ENCODE results near the gene ASPN.

- TF ChIP-seq ZNF24 (tag by site-specific recombination; IDR thresholded peaks at IDR 0.05), result no peak
- no peak for TF ChIP-seq ZBTB7A (tag by site-specific recombination; IDR thresholded peaks at IDR 0.05; ENCODE audit: low read depth)
- no peak for TF ChIP-seq ZNF280C (tag by site-specific recombination; IDR thresholded peaks at IDR 0.05)
- TF ChIP-seq ZNF274 (IDR thresholded peaks at IDR 0.05; ENCODE audit: low read length), result no peak
- no peak for TF ChIP-seq ZNF274 (tag by site-specific recombination; IDR thresholded peaks at IDR 0.05; ENCODE audit: borderline replicate concordance)
- TF ChIP-seq SCRT1 (tag by site-specific recombination; IDR thresholded peaks at IDR 0.05; ENCODE audit: borderline replicate concordance), result no peak
- TF ChIP-seq CTCF (tag by site-specific recombination; IDR thresholded peaks at IDR 0.05), result no peak
- TF ChIP-seq ZNF658 (tag by site-specific recombination; IDR thresholded peaks at IDR 0.05), result no peak
- TF ChIP-seq ZSCAN30 (tag by site-specific recombination; IDR thresholded peaks at IDR 0.05), result no peak
- TF ChIP-seq REPIN1 (tag by site-specific recombination; IDR thresholded peaks at IDR 0.05; ENCODE audit: low read depth), result no peak
- no peak for TF ChIP-seq ZNF112 (tag by site-specific recombination; IDR thresholded peaks at IDR 0.05)
- no peak for TF ChIP-seq ZNF692 (tag by site-specific recombination; IDR thresholded peaks at IDR 0.05)
- TF ChIP-seq ZSCAN5A (tag by site-specific recombination; IDR thresholded peaks at IDR 0.05), result no peak
These were observed 1.6 kb upstream of the ASPN start for GRCh38 chr9:92483627-92484545.
